GM10248 (cell line): Measurements from ENCODE around the gene CHD2.

Experiments
- CTCF ChIA-PET: fragments of 300-600 bp; sonication (Branson Sonifier 250); formaldehyde crosslinking; extraction: SDS; loops from one replicate; lab custom pipeline; 2021; ENCODE audit warnings: antibody characterized with exemption; lab: Yijun Ruan, JAX
- POLR2A ChIA-PET: fragments of 350-650 bp; sonication (Branson Sonifier 250); formaldehyde crosslinking; extraction: SDS; loops from one replicate; lab custom pipeline; 2020; ENCODE audit warnings: antibody characterized with exemption; lab: Yijun Ruan, JAX
- DNase-seq: peaks from one replicate; pipeline ENCODE4 v3.0.0; 2012; ENCODE audit errors: extremely low spot score
- CTCF ChIP-seq: IDR thresholded peaks from 2 replicates; pipeline ENCODE4 v1.5.1; 2012; ENCODE audit warnings: mild to moderate bottlenecking, low read depth; ENCODE audit errors: extremely low read depth, missing control alignments, control extremely low read depth

Gene CHD2

GRCh38 chr15:93017526-93017925 is 117.4 kb downstream of the CHD2 start:
- CTCF ChIA-PET = interaction anchor here (0.9 to 3.3 kb wide), 9 partner anchors 13 to 1102 kb away, joined by 3 to 20 read pairs (median 4); no protein-coding TSS in a partner anchor
- TF ChIP-seq CTCF = no peak
- no peak for DNase-seq
- POLR2A ChIA-PET = no interaction called here

GRCh38 chr15:93018574-93018973 is 118.5 kb downstream of the CHD2 start:
- CTCF ChIA-PET = interaction anchor here (0.9 to 3.3 kb wide), 9 partner anchors 10 to 1101 kb away, joined by 3 to 20 read pairs (median 4); no protein-coding TSS in a partner anchor
- no peak for DNase-seq
- POLR2A ChIA-PET = no interaction called here
- TF ChIP-seq CTCF = no peak

- no peak for DNase-seq
- CTCF ChIA-PET = interaction anchor here (0.9 to 3.3 kb wide), 7 partner anchors 10 to 221 kb away, joined by 3 to 20 read pairs (median 4); no protein-coding TSS in a partner anchor
- TF ChIP-seq CTCF = no peak
- POLR2A ChIA-PET = no interaction called here
These were observed 119.0 kb downstream of the CHD2 start for GRCh38 chr15:93019090-93019489.

GRCh38 chr15:93019971-93020370 is 119.8 kb downstream of the CHD2 start:
- DNase-seq = no peak
- CTCF ChIA-PET = interaction anchor here (1.2 to 1.8 kb wide), 2 partner anchors 10 to 45 kb away, joined by 3 to 13 read pairs; no protein-coding TSS in a partner anchor
- POLR2A ChIA-PET = interaction anchor here (1.2 kb wide), 1 partner anchor 10 kb away, joined by 3 read pairs; no protein-coding TSS in a partner anchor
- no peak for TF ChIP-seq CTCF

- TF ChIP-seq CTCF = no peak
- ChIA-PET POLR2A (interaction anchor here (1.2 kb wide), 1 partner anchor 9 kb away, joined by 3 read pairs; no protein-coding TSS in a partner anchor), CTCF (interaction anchor here (1.2 to 1.8 kb wide), 4 partner anchors 9 to 47 kb away, joined by 3 to 13 read pairs (median 4); no protein-coding TSS in a partner anchor)
- DNase-seq = no peak
These were observed 121.0 kb downstream of the CHD2 start for GRCh38 chr15:93020976-93021772.

- TF ChIP-seq CTCF = no peak
- no peak for DNase-seq
- CTCF ChIA-PET = interaction anchor here (1.6 to 3.2 kb wide), 2 partner anchors 10 to 1095 kb away, joined by 4 to 11 read pairs; no protein-coding TSS in a partner anchor
- POLR2A ChIA-PET = no interaction called here
These were observed 124.2 kb downstream of the CHD2 start for GRCh38 chr15:93024293-93024692.
